Hindlimb muscle (tissue), 1 donor: ENCODE data around the gene C1orf210. TPM values are rescaled to one million over a fixed set of nuclear protein-coding genes. Genes with fewer than 3 reads are reported as not detected.
A peak's percentile ranks its signal among the peaks of the same experiment; 100 is the strongest.

Experiments used
- DNase-seq: peaks from one replicate; pipeline ENCODE4 v3.0.0-alpha.2; 2013
- polyA plus RNA-seq: library from polyadenylated mRNA; unstranded; fragments of 120-200 nt; gene quantifications from one replicate; pipeline ENCODE4 v1.2.1, GENCODE V29; 2013; ENCODE audit not compliant: insufficient read length

Gene C1orf210
- not detected for polyA plus RNA-seq

- no peak for DNase-seq
Observed at GRCh38 chr1:43285269-43285990, at the start of gene C1orf210. Gene C1orf210 (minus strand): TSS chr1:43285581. CDS start chr1:43283270, 2,311 bp downstream.

GRCh38 chr1:43334453-43335205 lies 49.2 kb upstream of the C1orf210 start:
- DNase-seq, result no peak

GRCh38 chr1:43331688-43332087 lies 46.3 kb upstream of the C1orf210 start:
- no peak for DNase-seq

- peak; percentile 34 for DNase-seq
Observed at GRCh38 chr1:43329995-43330751, 44.8 kb upstream of the C1orf210 start.

- no peak for DNase-seq
Observed at GRCh38 chr1:43327549-43328292, 42.3 kb upstream of the C1orf210 start.

GRCh38 chr1:43325381-43325780 lies 40.0 kb upstream of the C1orf210 start:
- no peak for DNase-seq

- no peak for DNase-seq
Observed at GRCh38 chr1:43324810-43325209, 39.4 kb upstream of the C1orf210 start.

- DNase-seq, result no peak
Observed at GRCh38 chr1:43322506-43322905, 37.1 kb upstream of the C1orf210 start.

- no peak for DNase-seq
Observed at GRCh38 chr1:43321331-43321891, 36.0 kb upstream of the C1orf210 start.

GRCh38 chr1:43319766-43320165 lies 34.4 kb upstream of the C1orf210 start:
- DNase-seq, result no peak

GRCh38 chr1:43319288-43319687 lies 33.9 kb upstream of the C1orf210 start:
- no peak for DNase-seq

- no peak for DNase-seq
Observed at GRCh38 chr1:43318831-43319230, 33.5 kb upstream of the C1orf210 start.

- DNase-seq, result no peak
Observed at GRCh38 chr1:43317817-43318471, 32.6 kb upstream of the C1orf210 start.

- DNase-seq, result no peak
Observed at GRCh38 chr1:43316738-43317520, 31.5 kb upstream of the C1orf210 start.

GRCh38 chr1:43315963-43316737 lies 30.8 kb upstream of the C1orf210 start:
- DNase-seq, result no peak

GRCh38 chr1:43315481-43315880 lies 30.1 kb upstream of the C1orf210 start:
- DNase-seq, result no peak

- DNase-seq, result no peak
Observed at GRCh38 chr1:43314233-43314632, 28.9 kb upstream of the C1orf210 start.

GRCh38 chr1:43313771-43314170 lies 28.4 kb upstream of the C1orf210 start:
- DNase-seq, result no peak

- no peak for DNase-seq
Observed at GRCh38 chr1:43312663-43313515, 27.5 kb upstream of the C1orf210 start.
